Iris pigment epithelial cell (primary cell): Measurements from ENCODE around the gene ATP6V1E1.
"Not testable (repeated sequence)": the region's sequence is repeated elsewhere in the genome, so short reads cannot be mapped to it uniquely, and the experiment has no call there.

Source experiments
- DNase-seq: peaks from one replicate; pipeline ENCODE4 v3.0.0-alpha.2; 2011; ENCODE audit warnings: low read depth

ATP6V1E1 gene

GRCh38 chr22:17628406-17629172 lies at the start of gene ATP6V1E1:
TSS of gene ATP6V1E1 (minus strand) at chr22:17628749. CDS start at chr22:17628635, 114 bp downstream.
- peak; percentile 98 for DNase-seq

GRCh38 chr22:17675584-17675983 lies 47.0 kb upstream of the ATP6V1E1 start:
- no peak for DNase-seq

GRCh38 chr22:17674152-17674551 lies 45.6 kb upstream of the ATP6V1E1 start:
- DNase-seq = no peak

- DNase-seq = peak; percentile 50
Observed at GRCh38 chr22:17672417-17672991, 44.0 kb upstream of the ATP6V1E1 start.

GRCh38 chr22:17671521-17672092 lies 43.1 kb upstream of the ATP6V1E1 start:
- DNase-seq = not testable (repeated sequence)

- peak; percentile 54 for DNase-seq
Observed at GRCh38 chr22:17665854-17666253, 37.3 kb upstream of the ATP6V1E1 start.

GRCh38 chr22:17665248-17665647 lies 36.7 kb upstream of the ATP6V1E1 start:
- no peak for DNase-seq

- DNase-seq = no peak
Observed at GRCh38 chr22:17664414-17665055, 36.0 kb upstream of the ATP6V1E1 start.

GRCh38 chr22:17656870-17657395 lies 28.4 kb upstream of the ATP6V1E1 start:
- no peak for DNase-seq

GRCh38 chr22:17655289-17655688 lies 26.7 kb upstream of the ATP6V1E1 start:
- peak; percentile 41 for DNase-seq

GRCh38 chr22:17648569-17648968 lies 20.0 kb upstream of the ATP6V1E1 start:
- no peak for DNase-seq

GRCh38 chr22:17647991-17648390 lies 19.4 kb upstream of the ATP6V1E1 start:
- DNase-seq = peak; percentile 37

GRCh38 chr22:17647452-17647851 lies 18.9 kb upstream of the ATP6V1E1 start:
- DNase-seq = no peak

- not testable (repeated sequence) for DNase-seq
Observed at GRCh38 chr22:17642357-17642756, 13.8 kb upstream of the ATP6V1E1 start.

- no peak for DNase-seq
Observed at GRCh38 chr22:17641269-17641668, 12.7 kb upstream of the ATP6V1E1 start.

GRCh38 chr22:17639247-17639741 lies 10.7 kb upstream of the ATP6V1E1 start:
- DNase-seq = peak; percentile 80

GRCh38 chr22:17638432-17639246 lies 10.1 kb upstream of the ATP6V1E1 start, which contains the start of gene BCL2L13:
TSS of gene BCL2L13 (plus strand) at chr22:17638757. CDS start at chr22:17655712, 16,955 bp downstream.
- DNase-seq = peak; percentile 90

- no peak for DNase-seq
Observed at GRCh38 chr22:17638182-17638431, 9.6 kb upstream of the ATP6V1E1 start.

- no peak for DNase-seq
Observed at GRCh38 chr22:17637490-17638181, 9.1 kb upstream of the ATP6V1E1 start.

GRCh38 chr22:17636850-17637249 lies 8.3 kb upstream of the ATP6V1E1 start:
- DNase-seq = not testable (repeated sequence)

GRCh38 chr22:17634696-17635095 lies 6.1 kb upstream of the ATP6V1E1 start:
- DNase-seq = peak; percentile 86
